GM18526 (cell line): ENCODE results near the gene GGT1.

ENCODE experiments used
- POLR2A ChIP-seq: IDR thresholded peaks from 3 replicates; pipeline ENCODE4 v1.6.1; 2011; ENCODE audit not compliant: insufficient read length; ENCODE audit errors: extremely low read depth

Gene GGT1

GRCh38 chr22:24580276-24580675 lies 22.7 kb upstream of the GGT1 start:
- TF ChIP-seq POLR2A: no peak

- no peak for TF ChIP-seq POLR2A
Observed at GRCh38 chr22:24582056-24582814, 20.8 kb upstream of the GGT1 start.

- no peak for TF ChIP-seq POLR2A
Observed at GRCh38 chr22:24583221-24584165, 19.5 kb upstream of the GGT1 start.

GRCh38 chr22:24584166-24584790 lies 18.7 kb upstream of the GGT1 start:
- no peak for TF ChIP-seq POLR2A

GRCh38 chr22:24584871-24585411 lies 18.1 kb upstream of the GGT1 start:
- no peak for TF ChIP-seq POLR2A

- TF ChIP-seq POLR2A: no peak
Observed at GRCh38 chr22:24585461-24585860, 17.5 kb upstream of the GGT1 start.

- TF ChIP-seq POLR2A: no peak
Observed at GRCh38 chr22:24585927-24586546, 17.0 kb upstream of the GGT1 start.

GRCh38 chr22:24587251-24587650 lies 15.7 kb upstream of the GGT1 start:
- no peak for TF ChIP-seq POLR2A

GRCh38 chr22:24587948-24588347 lies 15.0 kb upstream of the GGT1 start:
- no peak for TF ChIP-seq POLR2A

GRCh38 chr22:24588381-24588756 lies 14.6 kb upstream of the GGT1 start:
- no peak for TF ChIP-seq POLR2A

GRCh38 chr22:24588757-24589481 lies 14.1 kb upstream of the GGT1 start:
- no peak for TF ChIP-seq POLR2A

- no peak for TF ChIP-seq POLR2A
Observed at GRCh38 chr22:24589518-24590030, 13.4 kb upstream of the GGT1 start.

GRCh38 chr22:24590596-24591173 lies 12.3 kb upstream of the GGT1 start:
- TF ChIP-seq POLR2A: no peak
